ENCODE measurements around the gene VWA7. TPM values are rescaled to one million over a fixed set of nuclear protein-coding genes. Genes with fewer than 3 reads are reported as not detected.
A peak's percentile ranks its signal among the peaks of the same experiment; 100 is the strongest.

The VWA7 gene
- total RNA-seq, 3 donors from 2014 or later = under 0.01 to 1.6 TPM; not detected in 1

DNA sequence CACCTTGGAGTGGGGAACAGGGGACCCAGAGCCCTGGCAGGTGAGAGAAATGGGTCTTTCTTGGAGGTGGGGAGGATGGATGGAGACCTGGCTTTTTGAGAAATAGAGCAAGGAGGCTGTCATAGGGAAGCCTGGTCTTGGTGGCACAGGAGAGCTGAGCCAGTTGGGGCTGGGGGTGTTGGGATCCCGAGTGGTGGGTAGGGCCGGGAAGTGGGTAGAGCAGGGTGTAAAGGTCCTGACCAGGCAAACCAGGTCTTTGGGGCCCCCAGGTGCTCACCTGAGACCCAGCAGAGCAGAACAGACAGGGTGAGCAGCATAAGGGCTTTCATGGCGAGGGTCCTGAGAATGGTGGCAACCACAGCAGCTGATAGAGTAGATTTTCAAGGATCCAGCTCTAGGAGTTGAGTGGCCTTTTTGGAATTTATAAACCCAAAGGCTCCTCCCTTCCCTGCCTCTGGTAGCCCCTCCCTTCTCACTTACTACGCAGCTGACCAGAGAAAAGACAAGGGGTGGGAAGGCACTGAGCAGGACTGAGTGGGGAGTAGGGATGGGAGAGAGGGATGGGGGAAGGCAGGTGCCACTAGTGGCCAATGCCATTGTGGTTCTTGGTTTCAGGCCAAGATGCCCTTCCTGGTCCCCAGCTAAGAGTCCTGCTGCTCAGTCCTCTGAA lies 55.6 kb downstream of the VWA7 start, which contains the start of gene LY6G6C:
Gene LY6G6C (minus strand): TSS at position 396 of the 670 bp plus-strand sequence. CDS start 67 bp downstream, at position 329.
- no peak for TF ChIP-seq POLR2A (IDR thresholded peaks at IDR 0.05)
- intact Hi-C loops (cut with DNase I; ENCODE audit: low total_unique reads) = no loop called here
- Histone ChIP-seq H3K4me3 (no peak within 1 kb of the TSS), H3K4me1 (peaks cover 3 to 6% of the 10 kb centered on the region in 2 donors), H3K27me3 (no peaks in the 10 kb centered on the region), H3K9me3 (no peaks in the 10 kb centered on the region), H3K27ac (peak within 1 kb of the TSS in 1 of 2 donors; percentile 45), H3K36me3 (no peaks in the 10 kb centered on the region)
- no peak for DNase-seq (ENCODE audit: low spot score in 2 of 2)

DNA sequence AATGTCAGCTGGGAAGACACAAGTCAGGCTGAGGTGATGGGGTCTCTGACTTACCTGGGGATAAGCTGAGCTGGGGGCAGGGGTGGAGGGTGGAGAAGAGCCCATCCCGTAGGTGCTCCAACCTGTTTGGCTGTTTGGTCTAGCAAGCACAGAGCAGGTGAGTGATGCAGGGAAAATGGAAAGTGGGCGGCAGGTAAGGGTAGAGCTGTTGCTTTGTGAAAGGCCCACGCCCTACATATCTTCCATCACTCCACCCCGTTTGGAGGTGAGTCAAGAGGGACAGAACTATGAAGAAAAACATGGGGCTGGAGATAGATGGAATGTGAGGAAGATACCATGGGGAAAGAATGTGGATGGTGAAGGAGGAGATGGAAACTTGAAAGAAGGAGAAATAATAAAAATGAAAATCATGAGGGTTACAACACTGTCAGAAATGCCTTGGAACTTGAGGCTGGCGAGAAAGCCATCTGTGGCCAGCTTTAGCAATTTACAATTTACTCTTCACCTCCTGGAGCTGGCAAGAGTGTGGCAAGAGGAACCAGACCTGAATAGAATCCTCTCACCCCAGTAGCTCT lies 56.8 kb downstream of the VWA7 start:
- H3K4me1 ChIP-seq = peaks cover 3 to 6% of the 10 kb centered on the region in 2 donors
- H3K4me3 ChIP-seq = no peak overlapping the region
- no peak for DNase-seq (ENCODE audit: low spot score in 2 of 2)
- H3K36me3 ChIP-seq = no peaks in the 10 kb centered on the region
- H3K9me3 ChIP-seq = no peaks in the 10 kb centered on the region
- intact Hi-C loops (cut with DNase I; ENCODE audit: low total_unique reads) = no loop called here
- no peaks in the 10 kb centered on the region for H3K27me3 ChIP-seq
- TF ChIP-seq POLR2A (IDR thresholded peaks at IDR 0.05) (no peak), POLR2AphosphoS5 (IDR thresholded peaks at IDR 0.05) (no peak)
- TF ChIP-seq, protein P1, sequence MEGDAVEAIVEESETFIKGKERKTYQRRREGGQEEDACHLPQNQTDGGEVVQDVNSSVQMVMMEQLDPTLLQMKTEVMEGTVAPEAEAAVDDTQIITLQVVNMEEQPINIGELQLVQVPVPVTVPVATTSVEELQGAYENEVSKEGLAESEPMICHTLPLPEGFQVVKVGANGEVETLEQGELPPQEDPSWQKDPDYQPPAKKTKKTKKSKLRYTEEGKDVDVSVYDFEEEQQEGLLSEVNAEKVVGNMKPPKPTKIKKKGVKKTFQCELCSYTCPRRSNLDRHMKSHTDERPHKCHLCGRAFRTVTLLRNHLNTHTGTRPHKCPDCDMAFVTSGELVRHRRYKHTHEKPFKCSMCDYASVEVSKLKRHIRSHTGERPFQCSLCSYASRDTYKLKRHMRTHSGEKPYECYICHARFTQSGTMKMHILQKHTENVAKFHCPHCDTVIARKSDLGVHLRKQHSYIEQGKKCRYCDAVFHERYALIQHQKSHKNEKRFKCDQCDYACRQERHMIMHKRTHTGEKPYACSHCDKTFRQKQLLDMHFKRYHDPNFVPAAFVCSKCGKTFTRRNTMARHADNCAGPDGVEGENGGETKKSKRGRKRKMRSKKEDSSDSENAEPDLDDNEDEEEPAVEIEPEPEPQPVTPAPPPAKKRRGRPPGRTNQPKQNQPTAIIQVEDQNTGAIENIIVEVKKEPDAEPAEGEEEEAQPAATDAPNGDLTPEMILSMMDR (IDR thresholded peaks at IDR 0.05) = no peak
- peak overlapping the region; percentile 25 to 45 for H3K27ac ChIP-seq

DNA sequence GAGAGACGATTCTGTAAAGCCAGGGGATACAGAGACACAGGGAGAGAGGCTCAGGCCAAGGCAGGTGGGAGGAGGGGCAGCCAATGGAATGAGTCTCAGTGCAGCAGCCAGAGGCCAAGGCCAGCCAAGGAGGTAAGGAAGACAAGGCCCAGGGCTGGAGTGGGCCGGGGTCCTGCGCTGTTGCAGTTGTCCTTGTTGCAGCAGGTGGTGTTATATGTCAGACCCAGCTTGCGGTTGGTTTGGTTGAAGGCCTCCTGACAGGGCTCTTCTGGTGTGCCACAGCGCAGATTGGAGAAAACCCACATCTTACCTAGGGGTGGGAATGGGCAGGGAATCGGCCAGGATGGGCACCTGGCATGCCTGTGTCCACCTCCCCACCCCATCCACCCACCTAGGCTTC lies 58.1 kb downstream of the VWA7 start:
- no peaks in the 10 kb centered on the region for H3K27me3 ChIP-seq
- H3K4me3 ChIP-seq = no peak overlapping the region
- TF ChIP-seq, protein P1 (IDR thresholded peaks at IDR 0.05) = no peak
- TF ChIP-seq POLR2AphosphoS5 (IDR thresholded peaks at IDR 0.05) = no peak
- no peak for TF ChIP-seq POLR2A (IDR thresholded peaks at IDR 0.05)
- H3K9me3 ChIP-seq = no peaks in the 10 kb centered on the region
- no peak for DNase-seq (ENCODE audit: low spot score in 2 of 2)
- peaks cover 3 to 6% of the 10 kb centered on the region in 2 donors for H3K4me1 ChIP-seq
- H3K36me3 ChIP-seq = no peaks in the 10 kb centered on the region
- peak overlapping the region; percentile 87 to 88 for H3K27ac ChIP-seq
- intact Hi-C loops (cut with DNase I; ENCODE audit: low total_unique reads) = no loop called here

- H3K27ac ChIP-seq = peak overlapping the region; percentile 87 to 88
- H3K36me3 ChIP-seq = no peaks in the 10 kb centered on the region
- peak; percentile 75 to 85 for DNase-seq (ENCODE audit: low spot score in 2 of 2)
- TF ChIP-seq POLR2A (IDR thresholded peaks at IDR 0.05) (no peak), POLR2AphosphoS5 (IDR thresholded peaks at IDR 0.05) (peak in 2 of 3 donors; percentile 27 to 32)
- H3K27me3 ChIP-seq = no peaks in the 10 kb centered on the region
- no peaks in the 10 kb centered on the region for H3K9me3 ChIP-seq
- peaks cover 3 to 6% of the 10 kb centered on the region in 2 donors for H3K4me1 ChIP-seq
- intact Hi-C loops (cut with DNase I; ENCODE audit: low total_unique reads) = loop anchor here (1.0 kb wide), 1 partner anchor 16 kb away; no protein-coding TSS in a partner anchor
- H3K4me3 ChIP-seq = no peak overlapping the region
Measured at GRCh38 chr6:31718265-31718664, 58.9 kb downstream of the VWA7 start.

GRCh38 chr6:31717499-31718222 lies 59.5 kb downstream of the VWA7 start:
- H3K36me3 ChIP-seq = no peaks in the 10 kb centered on the region
- peak; percentile 63 to 84 for DNase-seq (ENCODE audit: low spot score in 2 of 2)
- H3K4me3 ChIP-seq = peak overlapping the region in 1 of 3 donors; percentile 17
- peak overlapping the region; percentile 87 to 88 for H3K27ac ChIP-seq
- intact Hi-C loops (cut with DNase I; ENCODE audit: low total_unique reads) = loop anchor here (1.0 kb wide), 1 partner anchor 15 kb away; no protein-coding TSS in a partner anchor
- H3K4me1 ChIP-seq = peaks cover 3 to 6% of the 10 kb centered on the region in 2 donors
- H3K27me3 ChIP-seq = no peaks in the 10 kb centered on the region
- no peaks in the 10 kb centered on the region for H3K9me3 ChIP-seq
- peak in 1 of 3 donors; percentile 20 for TF ChIP-seq POLR2AphosphoS5 (IDR thresholded peaks at IDR 0.05)
- no peak for TF ChIP-seq POLR2A (IDR thresholded peaks at IDR 0.05)
- TF ChIP-seq, protein P1 (IDR thresholded peaks at IDR 0.05) = peak in 1 of 3 donors; percentile 33

Other genes with a start within 250 kb of the VWA7 start
- not detected for gene MCCD1, start 248.4 kb downstream of the VWA7 start, total RNA-seq
- 100 to 1,000 TPM; 315 to 336 (median 334) TPM for gene DDX39B, start 235.3 kb downstream of the VWA7 start, total RNA-seq
- gene ATP6V1G2, start 230.7 kb downstream of the VWA7 start, total RNA-seq = 1 to 10 TPM in 2 of 3 donors, under 1 TPM in 1; 0.44 to 1.8 (median 1.6) TPM
- gene NFKBIL1, start 229.7 kb downstream of the VWA7 start, total RNA-seq = 10 to 100 TPM; 22.3 to 34.7 (median 26.5) TPM
- under 1 TPM in 1 of 3 donors, not detected in 2; 0.29 TPM for gene LTA, start 205.0 kb downstream of the VWA7 start, total RNA-seq
- gene TNF, start 201.8 kb downstream of the VWA7 start, total RNA-seq = under 1 TPM in 2 of 3 donors, not detected in 1; 0.33 to 0.73 TPM
- 1 to 10 TPM in 1 of 3 donors, under 1 TPM in 1, not detected in 1; 0.96 to 1.0 TPM for gene LTB, start 194.9 kb downstream of the VWA7 start, total RNA-seq
- 10 to 100 TPM in 1 of 3 donors, 1 to 10 TPM in 2; 8.8 to 10.7 (median 9.8) TPM for gene LST1, start 191.1 kb downstream of the VWA7 start, total RNA-seq
- not detected for gene NCR3, start 184.3 kb downstream of the VWA7 start, total RNA-seq
- gene AIF1, start 162.1 kb downstream of the VWA7 start, total RNA-seq = 10 to 100 TPM; 26.9 to 54.1 (median 28.2) TPM
- gene PRRC2A, start 156.6 kb downstream of the VWA7 start, total RNA-seq = 10 to 100 TPM; 42.7 to 57.2 (median 57.0) TPM
- gene BAG6, start 124.7 kb downstream of the VWA7 start, total RNA-seq = 100 to 1,000 TPM; 154 to 170 (median 157) TPM
- gene APOM, start 121.4 kb downstream of the VWA7 start, total RNA-seq = 1 to 10 TPM; 1.3 to 4.8 (median 4.6) TPM
- gene C6orf47, start 116.5 kb downstream of the VWA7 start, total RNA-seq = 10 to 100 TPM; 20.3 to 27.4 (median 24.8) TPM
- 10 to 100 TPM; 16.2 to 22.2 (median 20.0) TPM for gene GPANK1, start 112.3 kb downstream of the VWA7 start, total RNA-seq
- 100 to 1,000 TPM; 135 to 180 (median 178) TPM for gene CSNK2B, start 111.2 kb downstream of the VWA7 start, total RNA-seq
- 10 to 100 TPM in 1 of 3 donors, 1 to 10 TPM in 2; 6.2 to 12.7 (median 8.5) TPM for gene LY6G5B, start 107.4 kb downstream of the VWA7 start, total RNA-seq
- 1 to 10 TPM in 1 of 3 donors, under 1 TPM in 2; 0.33 to 1.9 (median 0.64) TPM for gene LY6G5C, start 96.3 kb downstream of the VWA7 start, total RNA-seq
- 10 to 100 TPM; 42.6 to 62.6 (median 50.5) TPM for gene ABHD16A, start 74.0 kb downstream of the VWA7 start, total RNA-seq
- gene LY6G6F, start 70.5 kb downstream of the VWA7 start, total RNA-seq = not detected
- gene LY6G6D, start 62.0 kb downstream of the VWA7 start, total RNA-seq = not detected
- gene LY6G6C, start 55.6 kb downstream of the VWA7 start, total RNA-seq = not detected
- under 1 TPM in 1 of 3 donors, not detected in 2; 0.16 TPM for gene MPIG6B, start 54.0 kb downstream of the VWA7 start, total RNA-seq
- 100 to 1,000 TPM in 2 of 3 donors, 10 to 100 TPM in 1; 100.0 to 212 (median 115) TPM for gene DDAH2, start 48.0 kb downstream of the VWA7 start, total RNA-seq
- gene CLIC1, start 40.8 kb downstream of the VWA7 start, total RNA-seq = 100 to 1,000 TPM; 266 to 325 (median 318) TPM
- 10 to 100 TPM in 1 of 3 donors, 1 to 10 TPM in 2; 7.9 to 13.4 (median 8.0) TPM for gene MSH5, start 37.3 kb downstream of the VWA7 start, total RNA-seq
- gene SAPCD1, start 14.7 kb downstream of the VWA7 start, total RNA-seq = 1 to 10 TPM in 2 of 3 donors, not detected in 1; 1.6 to 2.0 TPM
- 10 to 100 TPM; 19.2 to 35.4 (median 26.2) TPM for gene VARS1, start 18.4 kb upstream of the VWA7 start, total RNA-seq
- 10 to 100 TPM; 28.7 to 39.7 (median 32.6) TPM for gene LSM2, start 29.6 kb upstream of the VWA7 start, total RNA-seq
- 1 to 10 TPM; 1.3 to 1.9 (median 1.6) TPM for gene HSPA1L, start 38.0 kb upstream of the VWA7 start, total RNA-seq
- gene HSPA1A, start 38.2 kb upstream of the VWA7 start, total RNA-seq = 100 to 1,000 TPM; 136 to 459 (median 202) TPM
- 100 to 1,000 TPM; 113 to 376 (median 232) TPM for gene HSPA1B, start 50.4 kb upstream of the VWA7 start, total RNA-seq
- 10 to 100 TPM; 44.6 to 57.3 (median 48.9) TPM for gene NEU1, start 85.5 kb upstream of the VWA7 start, total RNA-seq
- gene SLC44A4, start 101.7 kb upstream of the VWA7 start, total RNA-seq = 10 to 100 TPM in 2 of 3 donors, under 1 TPM in 1; 0.32 to 35.4 (median 10.5) TPM
- gene EHMT2, start 120.4 kb upstream of the VWA7 start, total RNA-seq = 10 to 100 TPM; 34.6 to 37.5 (median 37.0) TPM
- gene ZBTB12, start 124.8 kb upstream of the VWA7 start, total RNA-seq = 1 to 10 TPM in 2 of 3 donors, under 1 TPM in 1; 0.64 to 3.3 (median 1.9) TPM
- gene C2, start 150.4 kb upstream of the VWA7 start, total RNA-seq = 10 to 100 TPM; 10.2 to 54.2 (median 15.4) TPM
- gene CFB, start 168.8 kb upstream of the VWA7 start, total RNA-seq = 100 to 1,000 TPM in 2 of 3 donors, 10 to 100 TPM in 1; 36.3 to 177 (median 130) TPM
- gene NELFE, start 181.6 kb upstream of the VWA7 start, total RNA-seq = 10 to 100 TPM; 77.3 to 92.7 (median 90.1) TPM
- gene SKIC2, start 181.8 kb upstream of the VWA7 start, total RNA-seq = 10 to 100 TPM; 30.7 to 46.5 (median 43.9) TPM
- 10 to 100 TPM; 12.0 to 28.4 (median 22.0) TPM for gene DXO, start 194.8 kb upstream of the VWA7 start, total RNA-seq
- 100 to 1,000 TPM in 2 of 3 donors, 1 to 10 TPM in 1; 7.2 to 275 (median 230) TPM for gene C4A, start 204.7 kb upstream of the VWA7 start, total RNA-seq
- gene C4B, start 237.5 kb upstream of the VWA7 start, total RNA-seq = 100 to 1,000 TPM in 2 of 3 donors, 1 to 10 TPM in 1; 5.6 to 323 (median 298) TPM